SJSA1 (cell line): ENCODE data around the gene WWOX. TPM values are rescaled to one million over a fixed set of nuclear protein-coding genes. Genes with fewer than 3 reads are reported as not detected.

Source experiments
- DNase-seq, 2 experiments: peaks; one replicate each; pipeline ENCODE4 v3.0.0-alpha.2; 2015 to 2020; ENCODE audit warnings: low spot score in 2 of 2, low read depth in 1 of 2
- H3K27ac ChIP-seq: fragments of 250-450 bp; sonication (Bioruptor Pico); 2 replicates; pipeline ENCODE4 v1.5.1; 2020; ENCODE audit warnings: mild to moderate bottlenecking, moderate library complexity
- H3K27me3 ChIP-seq: fragments of 250-450 bp; sonication (Bioruptor Pico); replicated peaks from 2 replicates; pipeline ENCODE4 v1.5.1; 2020; ENCODE audit warnings: mild to moderate bottlenecking, moderate library complexity
- H3K36me3 ChIP-seq: fragments of 250-450 bp; sonication (Bioruptor Pico); 2 replicates; pipeline ENCODE4 v1.5.1; 2020; ENCODE audit warnings: mild to moderate bottlenecking
- H3K4me1 ChIP-seq: fragments of 250-450 bp; sonication (Bioruptor Pico); replicated peaks from 2 replicates; pipeline ENCODE4 v1.6.1; 2021; ENCODE audit warnings: mild to moderate bottlenecking
- H3K4me3 ChIP-seq: fragments of 250-450 bp; sonication (Bioruptor Pico); 2 replicates; pipeline ENCODE4 v1.5.1; 2020; ENCODE audit warnings: mild to moderate bottlenecking
- H3K9me3 ChIP-seq: fragments of 250-450 bp; sonication (Bioruptor Pico); replicated peaks from 2 replicates; pipeline ENCODE4 v1.5.1; 2020; ENCODE audit warnings: mild to moderate bottlenecking
- total RNA-seq: library from RNA; depleted of rRNA; stranded (reverse); fragments of >200 nt; shearing (Covaris generic); gene quantifications from 2 replicates; pipeline ENCODE4 v1.2.3, GENCODE V29; 2014

The WWOX gene
- total RNA-seq, 1 experiment from 2014 or later: 13.4 TPM

- no peaks in the 10 kb centered on the region for H3K27me3 ChIP-seq
- H3K9me3 ChIP-seq: no peaks in the 10 kb centered on the region
- H3K4me1 ChIP-seq: no peaks in the 10 kb centered on the region
- H3K4me3 ChIP-seq: no peak overlapping the region
- no peak for DNase-seq
- no peaks in the 10 kb centered on the region for H3K36me3 ChIP-seq
- no peak overlapping the region for H3K27ac ChIP-seq
Measured at GRCh38 chr16:78749745-78750268, 650.4 kb downstream of the WWOX start.

- Histone ChIP-seq H3K27ac (no peak overlapping the region), H3K36me3 (no peaks in the 10 kb centered on the region), H3K27me3 (no peaks in the 10 kb centered on the region), H3K4me1 (no peaks in the 10 kb centered on the region), H3K4me3 (no peak overlapping the region), H3K9me3 (no peaks in the 10 kb centered on the region)
- no peak for DNase-seq
Measured at GRCh38 chr16:78750611-78751010, 651.2 kb downstream of the WWOX start.

DNA sequence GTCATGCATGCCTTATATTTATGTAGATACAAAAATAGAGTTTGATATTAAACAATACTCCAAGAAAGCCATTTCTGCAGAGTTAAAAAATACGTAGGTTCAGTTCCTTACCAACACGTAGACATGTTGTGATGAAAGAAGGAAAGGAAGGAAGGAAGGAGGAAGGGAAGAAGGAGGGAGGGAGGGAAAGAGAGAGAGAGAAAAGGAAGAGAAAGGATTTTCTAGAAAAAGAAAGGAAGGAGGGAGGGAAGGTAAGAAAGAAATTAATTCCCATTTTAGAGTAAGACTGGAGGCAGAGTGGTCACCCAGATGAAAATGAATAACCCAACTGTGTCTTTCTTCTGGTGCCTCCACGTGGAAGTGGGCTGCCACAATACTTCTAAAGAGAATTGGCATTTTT lies 652.1 kb downstream of the WWOX start:
- Histone ChIP-seq H3K4me1 (no peaks in the 10 kb centered on the region), H3K27me3 (no peaks in the 10 kb centered on the region), H3K36me3 (no peaks in the 10 kb centered on the region), H3K27ac (no peak overlapping the region), H3K4me3 (no peak overlapping the region), H3K9me3 (no peaks in the 10 kb centered on the region)
- no peak for DNase-seq

DNA sequence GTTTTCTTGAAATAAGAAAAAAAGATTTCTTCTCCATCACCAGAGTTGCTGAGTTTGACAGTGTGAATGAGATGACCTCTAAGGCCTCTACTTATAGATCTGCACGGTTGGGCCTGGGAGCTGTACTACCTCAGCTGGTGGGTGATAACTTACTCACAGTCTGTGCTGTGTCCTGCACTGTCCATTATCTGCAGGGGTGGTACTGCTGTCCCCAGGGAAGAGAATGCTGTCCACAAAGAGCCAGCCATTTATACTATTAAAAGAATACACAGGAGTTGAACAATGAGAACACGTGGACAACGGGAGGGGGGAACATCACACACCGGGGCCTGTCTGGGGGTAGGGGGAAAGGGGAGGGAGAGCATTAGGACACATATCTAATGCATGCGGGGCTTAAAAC lies 655.3 kb downstream of the WWOX start:
- DNase-seq: no peak
- 0 out of 2 replicates have a peak, but pooled peaks cover 4% of the 10 kb centered on the region for H3K9me3 ChIP-seq
- no peaks in the 10 kb centered on the region for H3K27me3 ChIP-seq

GRCh38 chr16:78755751-78756661 lies 656.6 kb downstream of the WWOX start:
- H3K27ac ChIP-seq: no peak overlapping the region
- H3K27me3 ChIP-seq: no peaks in the 10 kb centered on the region
- no peak overlapping the region for H3K4me3 ChIP-seq
- H3K4me1 ChIP-seq: no peaks in the 10 kb centered on the region
- DNase-seq: no peak
- no peaks in the 10 kb centered on the region for H3K36me3 ChIP-seq
- H3K9me3 ChIP-seq: 0 out of 2 replicates have a peak, but pooled peaks cover 4% of the 10 kb centered on the region

More for the DNA sequence above, 655.3 kb downstream of the WWOX start:
- Histone ChIP-seq H3K27ac (no peak overlapping the region), H3K4me1 (no peaks in the 10 kb centered on the region), H3K36me3 (no peaks in the 10 kb centered on the region), H3K4me3 (no peak overlapping the region)

GRCh38 chr16:78759596-78759995 lies 660.1 kb downstream of the WWOX start:
- Histone ChIP-seq H3K27me3 (no peaks in the 10 kb centered on the region), H3K9me3 (peaks cover 10% of the 10 kb centered on the region; the same call in 1 of the 2 replicates), H3K36me3 (no peaks in the 10 kb centered on the region), H3K27ac (no peak overlapping the region), H3K4me3 (no peak overlapping the region), H3K4me1 (no peaks in the 10 kb centered on the region)
- no peak for DNase-seq

DNA sequence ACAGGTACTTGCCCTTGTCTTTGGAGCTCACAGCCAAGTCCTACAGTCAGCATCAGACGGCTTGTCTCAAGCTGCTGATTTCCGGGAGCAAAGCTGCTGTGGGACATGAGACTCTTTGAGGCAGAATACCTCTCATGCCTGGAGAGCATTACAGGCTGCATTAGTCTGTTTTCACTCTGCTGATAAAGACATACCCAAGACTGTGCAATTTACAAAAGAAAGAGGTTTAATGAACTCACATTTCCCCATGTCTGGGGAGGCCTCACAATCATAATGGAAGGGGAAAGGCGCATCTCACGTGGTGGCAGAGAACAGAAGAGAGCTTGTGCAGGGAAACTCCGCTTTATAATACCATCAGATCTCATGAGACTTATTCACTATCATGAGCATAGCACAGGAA lies 661.2 kb downstream of the WWOX start:
- Histone ChIP-seq H3K4me1 (no peaks in the 10 kb centered on the region), H3K4me3 (no peak overlapping the region), H3K9me3 (peaks cover 10% of the 10 kb centered on the region; the same call in 1 of the 2 replicates), H3K27me3 (no peaks in the 10 kb centered on the region), H3K27ac (no peak overlapping the region), H3K36me3 (no peaks in the 10 kb centered on the region)
- DNase-seq: no peak

- no peaks in the 10 kb centered on the region for H3K36me3 ChIP-seq
Measured at GRCh38 chr16:78761427-78761826, 662.0 kb downstream of the WWOX start.

DNA sequence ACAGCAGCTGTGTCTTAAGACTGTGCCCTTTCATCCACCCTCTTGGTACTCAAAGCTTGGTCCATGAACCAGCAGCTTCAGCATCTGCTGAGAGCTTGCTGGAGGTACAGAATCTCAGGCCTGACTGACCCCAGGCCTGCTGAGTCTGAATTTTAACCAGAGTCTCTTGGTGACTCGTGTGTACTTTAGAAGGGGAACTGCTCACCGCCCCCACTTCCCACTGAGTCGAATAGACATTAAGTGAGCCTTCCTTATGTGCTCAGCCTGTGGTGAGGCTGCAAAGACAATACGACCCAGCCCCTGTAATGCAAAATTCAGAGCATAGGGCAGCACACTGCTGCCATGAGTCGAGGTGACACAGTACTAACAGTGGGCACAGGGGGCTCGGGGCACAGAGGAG lies 662.8 kb downstream of the WWOX start:
- no peak for DNase-seq
- H3K27ac ChIP-seq: no peak overlapping the region
- peaks cover 10% of the 10 kb centered on the region; the same call in 1 of the 2 replicates for H3K9me3 ChIP-seq
- no peaks in the 10 kb centered on the region for H3K27me3 ChIP-seq
- no peak overlapping the region for H3K4me3 ChIP-seq
- H3K36me3 ChIP-seq: no peaks in the 10 kb centered on the region
- no peaks in the 10 kb centered on the region for H3K4me1 ChIP-seq

More at GRCh38 chr16:78761427-78761826, 662.0 kb downstream of the WWOX start:
- no peak for DNase-seq
- Histone ChIP-seq H3K9me3 (peaks cover 10% of the 10 kb centered on the region; the same call in 1 of the 2 replicates), H3K27ac (no peak overlapping the region), H3K27me3 (no peaks in the 10 kb centered on the region), H3K4me3 (no peak overlapping the region), H3K4me1 (no peaks in the 10 kb centered on the region)

GRCh38 chr16:78763821-78764440 lies 664.5 kb downstream of the WWOX start:
- no peak overlapping the region for H3K27ac ChIP-seq
- no peaks in the 10 kb centered on the region for H3K27me3 ChIP-seq
- no peak overlapping the region for H3K4me3 ChIP-seq
- no peaks in the 10 kb centered on the region for H3K4me1 ChIP-seq
- H3K36me3 ChIP-seq: no peaks in the 10 kb centered on the region
- no peak for DNase-seq
- peaks cover 6% of the 10 kb centered on the region; the same call in 1 of the 2 replicates for H3K9me3 ChIP-seq

DNA sequence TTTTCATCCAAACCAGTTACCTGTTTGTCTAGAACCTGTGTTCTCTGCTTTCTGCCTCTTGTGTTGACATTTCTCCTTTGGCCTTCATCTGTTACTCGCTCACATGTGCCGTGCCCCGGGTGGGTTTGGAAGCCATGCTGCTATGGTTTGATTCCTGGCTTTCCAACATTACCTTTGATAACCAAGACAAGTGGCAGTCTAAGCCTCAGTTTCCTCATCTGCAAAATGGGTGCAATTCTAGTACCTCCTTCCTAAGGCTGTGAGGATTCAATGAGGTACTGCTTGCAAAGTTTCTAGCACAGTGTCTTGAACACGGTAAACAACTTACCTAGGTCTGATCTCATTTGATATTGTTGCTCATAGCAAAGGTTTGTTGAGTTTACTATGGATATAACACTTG lies 665.0 kb downstream of the WWOX start:
- H3K4me1 ChIP-seq: no peaks in the 10 kb centered on the region
- H3K36me3 ChIP-seq: no peaks in the 10 kb centered on the region
- DNase-seq: no peak
- peaks cover 6% of the 10 kb centered on the region; the same call in 1 of the 2 replicates for H3K9me3 ChIP-seq
- no peaks in the 10 kb centered on the region for H3K27me3 ChIP-seq
- no peak overlapping the region for H3K4me3 ChIP-seq
- H3K27ac ChIP-seq: no peak overlapping the region

DNA sequence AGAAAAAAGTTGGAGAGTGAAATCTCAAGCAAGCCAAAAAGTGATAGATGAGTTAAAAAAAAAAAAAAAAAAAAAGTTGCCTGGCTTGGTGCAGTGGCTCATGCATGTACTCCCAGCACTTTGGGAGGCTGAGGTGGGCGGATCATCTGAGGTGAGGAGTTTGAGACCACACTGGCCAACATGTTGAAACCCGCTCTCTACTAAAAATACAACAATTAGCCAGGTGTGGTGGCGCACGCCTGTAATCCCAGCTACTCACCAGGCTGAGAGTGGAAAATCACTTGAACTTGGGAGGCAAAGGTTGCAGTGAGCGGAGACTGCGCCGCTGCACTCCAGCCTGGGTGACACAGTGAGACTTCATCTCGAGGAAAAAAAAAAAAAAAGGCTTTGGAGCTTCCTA lies 668.8 kb downstream of the WWOX start:
- Histone ChIP-seq H3K27me3 (no peaks in the 10 kb centered on the region), H3K9me3 (no peaks in the 10 kb centered on the region), H3K4me1 (no peaks in the 10 kb centered on the region), H3K36me3 (no peaks in the 10 kb centered on the region), H3K27ac (no peak overlapping the region), H3K4me3 (no peak overlapping the region)
- no peak for DNase-seq

DNA sequence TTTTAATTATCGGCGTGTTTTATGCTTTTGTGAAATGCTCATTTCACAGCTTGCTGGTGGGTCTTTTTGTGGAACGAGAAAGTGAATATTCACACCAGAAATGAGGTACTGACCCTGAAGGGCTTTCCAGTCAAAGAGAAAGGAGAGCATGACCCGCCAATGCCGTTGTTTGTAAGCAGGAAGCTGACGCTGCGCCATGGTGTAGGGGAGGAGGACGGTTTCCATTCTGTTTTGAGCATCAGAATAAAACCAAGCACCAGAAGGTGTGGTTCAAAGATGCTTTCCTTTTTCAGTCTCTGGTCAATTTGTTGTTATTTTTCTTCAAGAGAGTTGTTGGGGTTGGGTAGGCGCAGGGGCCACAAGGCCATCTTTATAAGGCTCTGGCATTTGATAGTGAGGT lies 669.3 kb downstream of the WWOX start:
- Histone ChIP-seq H3K27me3 (no peaks in the 10 kb centered on the region), H3K27ac (no peak overlapping the region), H3K4me3 (no peak overlapping the region), H3K9me3 (no peaks in the 10 kb centered on the region), H3K4me1 (no peaks in the 10 kb centered on the region), H3K36me3 (no peaks in the 10 kb centered on the region)
- no peak for DNase-seq
